ENCODE measurements around the gene DIAPH3.
A peak's percentile ranks its signal among the peaks of the same experiment; 100 is the strongest.

The DIAPH3 gene

GRCh38 chr13:59946944-59947343, 216.8 kb downstream of the DIAPH3 start:
- DNase-seq, result no peak

DNA sequence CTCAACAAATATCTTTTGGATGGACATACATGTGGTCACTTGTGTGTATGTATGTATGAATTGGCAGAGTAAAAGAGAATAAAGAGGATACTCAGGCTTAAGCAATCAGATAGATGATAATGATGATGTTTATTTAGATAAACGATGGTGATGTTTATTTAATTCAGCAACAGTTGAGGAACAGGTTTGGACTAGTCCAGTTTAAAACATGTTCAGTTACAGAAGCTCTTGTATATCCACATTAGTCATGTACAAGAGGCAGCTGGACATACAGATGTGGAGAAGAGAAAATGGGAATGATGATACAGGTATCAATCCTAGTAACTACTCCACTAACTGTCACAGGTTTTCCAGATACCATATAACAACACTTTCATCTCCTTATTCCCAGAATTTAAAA, 232.1 kb downstream of the DIAPH3 start:
- no peak for DNase-seq

DNA sequence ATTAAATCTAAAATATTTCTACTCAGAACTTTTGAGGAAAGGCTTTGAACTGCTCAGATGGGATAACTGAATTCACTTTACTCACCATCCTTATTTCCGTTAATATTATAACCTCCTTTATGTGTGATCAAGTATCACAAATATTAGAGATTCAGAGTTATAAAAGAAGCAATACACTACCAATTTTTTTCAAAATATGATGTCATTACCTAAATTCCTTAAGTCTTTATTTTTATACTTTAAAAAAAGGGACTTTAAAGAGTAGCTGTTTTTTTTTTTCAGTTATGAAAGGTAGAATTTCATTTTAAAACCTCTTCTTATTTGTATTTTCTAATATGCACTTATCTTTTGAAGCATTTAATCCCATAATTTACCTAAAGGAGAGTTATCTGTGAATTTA, 239.5 kb downstream of the DIAPH3 start:
- no peak for DNase-seq

- no peak for DNase-seq
Observed at GRCh38 chr13:59915252-59915651, 248.5 kb downstream of the DIAPH3 start.

DNA sequence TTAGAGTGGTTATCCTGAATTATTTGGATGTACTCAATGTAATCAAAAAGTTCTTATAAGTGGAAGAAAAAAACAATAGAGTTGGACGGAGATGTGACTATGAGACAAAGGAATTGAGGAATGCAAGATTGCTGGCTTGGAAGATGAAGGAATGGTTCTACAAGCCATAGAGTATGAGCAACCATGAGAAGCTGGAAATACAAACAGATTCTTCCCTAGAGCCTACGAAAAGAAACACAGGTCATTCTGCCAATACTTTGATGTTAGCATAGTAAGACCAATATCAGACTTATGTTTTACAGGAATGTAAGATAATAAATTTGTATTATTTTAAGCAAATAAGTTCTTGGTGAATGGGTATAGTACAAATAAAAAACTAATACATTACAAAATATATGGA, 249.2 kb downstream of the DIAPH3 start:
- no peak for DNase-seq

DNA sequence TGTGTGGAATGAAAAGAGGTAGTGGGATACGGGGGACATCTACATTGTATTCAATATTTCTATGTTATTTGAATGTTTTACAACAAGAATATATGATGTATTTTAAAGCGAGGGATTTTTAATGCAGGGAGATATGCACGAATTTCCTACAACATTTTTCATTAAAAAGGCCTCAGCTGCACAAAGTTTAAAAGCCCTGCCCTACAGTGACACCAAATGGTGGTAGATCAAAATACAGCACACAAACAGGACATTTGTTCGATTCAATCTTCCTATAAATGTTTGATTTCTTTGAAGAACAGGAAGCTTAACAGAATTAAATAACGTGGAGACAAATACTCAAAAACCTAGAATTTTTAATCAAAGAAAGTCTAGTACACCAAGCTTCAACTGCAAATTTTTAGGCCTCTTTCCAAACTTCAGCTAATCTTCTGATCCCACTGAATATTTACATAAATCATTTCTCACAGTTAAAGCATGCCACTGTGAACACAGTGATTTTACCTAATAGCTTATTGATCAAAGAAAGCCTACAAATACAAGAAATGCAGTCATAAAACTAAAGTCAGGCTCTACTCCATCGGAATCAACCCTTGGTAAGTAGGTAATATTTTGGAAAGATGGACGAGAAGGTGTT, 257.2 kb downstream of the DIAPH3 start:
- peak in 1 of 2 experiments; percentile 45 for DNase-seq

DNA sequence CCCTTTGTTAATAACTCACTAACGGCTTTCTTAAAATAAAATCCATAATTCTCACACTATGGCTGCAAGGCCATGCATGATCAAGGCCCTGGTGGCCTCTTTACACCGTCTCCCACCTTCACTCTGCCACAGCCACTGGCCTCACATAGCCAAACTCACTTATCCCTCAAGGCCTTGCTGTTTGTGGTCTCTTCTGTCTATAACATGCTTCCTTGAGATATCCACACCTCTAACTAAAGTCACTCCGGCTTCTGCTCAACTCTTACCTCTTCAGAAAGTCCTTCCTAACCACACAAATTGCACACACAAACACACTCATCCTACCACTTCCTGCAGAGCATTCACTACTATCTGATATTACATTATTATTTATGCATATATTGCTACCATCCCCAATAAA, 262.5 kb downstream of the DIAPH3 start:
- DNase-seq, result no peak

GRCh38 chr13:59898066-59898465, 265.7 kb downstream of the DIAPH3 start:
- no peak for DNase-seq

DNA sequence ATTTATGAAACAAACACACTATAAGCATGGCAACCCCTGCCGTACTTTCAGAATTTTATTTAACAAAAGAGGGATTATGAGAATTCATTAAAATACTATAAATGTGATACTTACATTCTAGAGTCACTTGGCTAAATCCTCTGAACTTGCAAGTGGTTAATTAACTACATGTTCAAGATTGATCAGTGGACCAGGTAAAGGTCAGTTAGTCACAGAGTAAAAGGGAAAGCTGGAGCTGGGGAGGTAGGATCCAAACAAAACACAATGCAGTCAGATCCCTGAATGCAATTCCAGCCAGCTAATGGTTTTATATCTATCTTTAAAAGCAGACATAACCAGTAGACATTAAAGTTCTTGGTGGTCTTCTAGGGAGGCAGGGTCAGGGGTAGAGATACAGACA, 270.5 kb downstream of the DIAPH3 start:
- DNase-seq, result no peak

DNA sequence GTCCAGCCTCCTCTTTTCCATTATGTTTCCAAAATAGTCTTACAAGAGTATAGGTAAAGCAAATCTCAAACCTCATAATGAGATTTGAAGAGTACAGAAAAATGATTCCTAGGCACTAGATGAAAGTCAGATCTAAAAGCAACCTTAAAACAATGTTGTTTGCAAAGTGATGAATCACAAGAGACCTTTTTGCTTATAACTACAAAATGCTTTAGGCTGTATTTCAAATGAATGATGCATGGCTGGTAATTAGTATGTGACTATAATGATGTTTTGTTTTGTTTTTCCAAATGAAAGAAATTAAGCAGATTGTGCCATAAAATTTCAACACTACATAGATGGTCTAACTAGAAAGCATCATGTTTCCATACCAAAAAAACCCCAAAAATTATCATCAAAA, 272.7 kb downstream of the DIAPH3 start:
- no peak for DNase-seq

DNA sequence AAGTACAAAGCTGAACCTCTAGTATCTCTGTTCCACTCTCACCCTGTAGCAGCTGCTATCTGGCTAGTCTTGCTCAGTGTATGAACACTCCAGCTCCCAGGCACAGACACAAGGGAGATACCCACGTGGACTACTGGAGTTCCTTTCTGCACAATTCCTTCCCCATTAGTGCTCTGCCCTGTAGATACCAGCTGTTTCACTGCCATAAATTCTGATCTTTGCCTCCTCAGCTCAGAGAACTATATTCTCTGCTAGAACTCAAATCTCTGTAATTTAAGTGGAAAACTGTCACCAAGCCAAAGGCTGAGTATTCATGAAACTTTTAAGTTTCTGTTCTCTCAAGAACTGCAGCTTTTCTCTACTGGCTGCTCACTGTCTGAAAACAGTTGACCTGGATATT, 273.7 kb downstream of the DIAPH3 start:
- DNase-seq, result no peak

GRCh38 chr13:59888408-59888807, 275.3 kb downstream of the DIAPH3 start:
- no peak for DNase-seq

DNA sequence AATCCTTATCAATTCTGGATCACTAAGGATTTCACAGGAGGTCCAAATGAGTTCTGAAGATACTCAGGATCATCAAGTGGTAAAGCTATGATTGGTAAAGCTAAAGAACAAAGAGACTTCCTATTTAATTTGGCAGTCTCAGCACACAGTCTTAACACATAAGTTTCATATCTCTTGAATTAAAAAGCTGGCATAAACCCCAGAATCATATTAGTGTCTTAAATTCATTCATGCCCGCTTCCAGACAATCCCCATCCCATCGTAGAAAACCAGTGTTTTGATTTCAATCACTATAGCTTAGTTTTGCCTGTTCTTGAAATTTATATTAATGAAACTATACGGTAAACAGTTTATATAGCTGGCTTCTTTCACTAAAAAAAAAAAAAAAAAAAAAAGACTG, 278.7 kb downstream of the DIAPH3 start:
- no peak for DNase-seq

GRCh38 chr13:59883885-59884284, 279.8 kb downstream of the DIAPH3 start:
- no peak for DNase-seq

GRCh38 chr13:59880468-59880867, 283.3 kb downstream of the DIAPH3 start:
- no peak for DNase-seq

DNA sequence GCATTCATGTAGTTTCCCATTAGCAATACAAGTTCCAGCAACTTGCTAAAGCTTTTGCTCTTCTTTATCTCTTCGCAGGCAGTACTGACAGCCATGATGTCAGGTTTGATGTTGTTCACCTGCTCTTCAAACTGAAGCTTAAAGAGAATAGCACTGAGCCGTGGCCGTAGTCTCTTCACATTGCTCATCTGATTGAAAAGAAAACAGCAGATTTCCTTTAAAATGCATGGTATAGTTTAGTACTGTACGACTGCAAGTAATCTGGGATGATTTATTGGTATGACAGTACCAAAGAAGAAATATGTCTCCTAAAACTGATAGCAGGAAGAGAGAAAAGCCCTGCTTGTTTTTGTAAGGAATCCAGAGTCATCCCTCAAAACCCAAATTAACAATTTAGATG, 284.4 kb downstream of the DIAPH3 start:
- no peak for DNase-seq

DNA sequence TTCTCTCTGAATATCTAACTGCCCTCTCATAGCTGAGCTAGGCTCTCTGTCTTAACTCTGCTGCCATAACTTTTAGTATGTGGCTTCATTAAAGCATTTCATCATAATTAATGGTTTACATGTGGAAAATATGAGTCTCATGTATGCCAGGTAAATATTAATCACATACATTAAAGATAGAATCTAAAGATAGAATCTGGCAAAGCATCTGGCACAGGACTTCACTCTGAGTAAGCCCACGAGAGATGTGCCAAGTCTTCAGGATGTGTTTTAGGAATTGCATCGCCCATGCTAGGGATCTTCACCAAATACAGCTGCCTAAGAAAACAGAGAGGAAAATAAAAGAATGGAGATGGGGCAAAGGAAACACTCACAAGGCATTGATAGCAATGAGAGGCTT, 285.8 kb downstream of the DIAPH3 start:
- no peak for DNase-seq

- no peak for DNase-seq
Observed at GRCh38 chr13:59874973-59875372, 288.8 kb downstream of the DIAPH3 start.

- DNase-seq, result no peak
Observed at GRCh38 chr13:59873856-59874255, 289.9 kb downstream of the DIAPH3 start.

GRCh38 chr13:59873309-59873708, 290.4 kb downstream of the DIAPH3 start:
- DNase-seq, result no peak

DNA sequence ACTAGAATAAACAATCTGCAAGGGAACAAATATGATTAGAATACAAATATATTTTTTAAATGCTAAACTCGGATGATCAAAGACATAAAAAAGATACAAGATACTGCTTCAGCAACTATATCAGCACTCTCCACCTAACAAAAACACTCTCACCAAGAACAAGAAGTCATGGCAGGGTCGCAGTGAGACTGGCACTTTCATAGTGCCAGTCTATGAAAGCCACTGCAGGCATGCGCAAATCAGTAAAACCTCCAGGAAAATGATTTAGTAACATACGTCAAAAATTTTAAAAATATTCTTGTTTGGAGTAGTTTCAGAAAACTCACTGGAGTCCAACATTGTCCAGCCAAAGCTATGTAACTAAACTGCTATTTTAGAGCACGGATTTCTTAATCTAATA, 295.9 kb downstream of the DIAPH3 start:
- DNase-seq, result no peak

- no peak for DNase-seq
Observed at GRCh38 chr13:59865398-59865797, 298.3 kb downstream of the DIAPH3 start.

DNA sequence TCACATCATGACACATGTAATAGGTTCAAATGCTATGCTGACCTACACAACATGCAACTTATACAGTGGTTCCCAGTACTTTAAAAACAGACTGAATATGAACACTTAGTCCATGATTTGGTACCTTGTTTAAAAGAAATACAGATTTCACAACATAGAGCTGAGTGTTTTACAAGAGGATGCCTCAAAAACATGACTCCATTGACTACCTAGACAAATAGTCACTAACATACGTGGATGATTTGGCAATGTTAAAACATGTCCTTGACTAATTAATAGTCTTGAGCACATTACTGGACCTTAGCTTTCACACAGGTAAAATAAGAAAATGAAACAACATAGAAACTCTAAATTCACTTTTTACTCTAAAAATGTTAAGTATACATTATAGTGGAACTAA, 300.1 kb downstream of the DIAPH3 start:
- no peak for DNase-seq

GRCh38 chr13:59861676-59862075, 302.1 kb downstream of the DIAPH3 start:
- no peak for DNase-seq

- no peak for DNase-seq
Observed at GRCh38 chr13:59856281-59856810, 307.4 kb downstream of the DIAPH3 start.

All from NCI-H526 (cell line).